B cell (primary cell): ENCODE measurements around the gene CTNNA3. TPM values are rescaled to one million over a fixed set of nuclear protein-coding genes. Genes with fewer than 3 reads are reported as not detected.

Source experiments
- ATAC-seq: fragments of 200-7000 bp; cut with Tn5 transposase; one replicate; pipeline ENCODE4 v1.10.0; 2021; ENCODE audit warnings: low read depth, mild to moderate bottlenecking, moderate number of reproducible peaks, moderate library complexity
- CTCF ChIA-PET: fragments of 350-600 bp; sonication (Branson Sonifier 250); formaldehyde crosslinking; loops from one replicate; lab custom pipeline; 2021; ENCODE audit warnings: antibody characterized with exemption, inconsistent platforms; lab: Charles Lee
- POLR2A ChIA-PET: fragments of 350-600 bp; sonication (Branson Sonifier 250); formaldehyde crosslinking; loops from one replicate; lab custom pipeline; 2021; ENCODE audit warnings: antibody characterized with exemption; lab: Charles Lee
- DNase-seq: peaks from one replicate; pipeline ENCODE4 v3.0.0; 2013
- H2AFZ ChIP-seq: 2 replicates; pipeline ENCODE4 v1.6.1; 2012; ENCODE audit warnings: mild to moderate bottlenecking, low read depth, low read length; ENCODE audit not compliant: insufficient read depth, poor library complexity, severe bottlenecking
- H3K27ac ChIP-seq, 2 donors: 1 replicate in 1 of 2; 2 replicates in 1 of 2; pipeline ENCODE4 v1.5.1; 2012 to 2013; ENCODE audit warnings: low read length in 2 of 2, mild to moderate bottlenecking in 2 of 2, moderate library complexity in 1 of 2
- H3K27me3 ChIP-seq, 4 experiments: fragments of 200-600 bp in 1 of 4; sonication (generic) in 1 of 4; replicated peaks in 1 of 4; 1 replicate in 2 of 4; 2 replicates in 2 of 4; pipeline versions ENCODE4 v1.6.1 to v1.7.0; 2013 to 2016; ENCODE audit warnings: low read length in 3 of 4, mild to moderate bottlenecking in 2 of 4, mixed read lengths in 1 of 4, moderate library complexity in 1 of 4; ENCODE audit not compliant: insufficient read depth in 4 of 4, control insufficient read depth in 3 of 4; ENCODE audit errors: control extremely low read depth in 1 of 4
- H3K36me3 ChIP-seq, 2 experiments: replicated peaks in 1 of 2; 1 replicate in 1 of 2; 2 replicates in 1 of 2; pipeline versions ENCODE4 v1.6.1 to v1.7.1; 2013; ENCODE audit warnings: low read length in 1 of 2; ENCODE audit not compliant: insufficient read depth in 2 of 2, control insufficient read depth in 1 of 2; ENCODE audit errors: control extremely low read depth in 1 of 2, extremely low read depth in 1 of 2
- H3K4me1 ChIP-seq, 2 donors: fragments of 200-600 bp in 1 of 2; sonication (generic) in 1 of 2; 1 replicate in 1 of 2; 2 replicates in 1 of 2; pipeline versions ENCODE4 v1.5.1 to v1.6.1; 2013 to 2017; ENCODE audit warnings: low read length in 2 of 2; ENCODE audit not compliant: control insufficient read depth in 2 of 2, insufficient read depth in 2 of 2
- H3K4me2 ChIP-seq: replicated peaks from 2 replicates; pipeline ENCODE3; 2012; ENCODE audit warnings: mild to moderate bottlenecking, low read depth, low read length; ENCODE audit not compliant: poor library complexity, severe bottlenecking
- H3K4me3 ChIP-seq, 5 experiments: fragments of 200-600 bp in 1 of 5; sonication (generic) in 1 of 5; 1 replicate in 3 of 5; 2 replicates in 2 of 5; pipeline versions ENCODE4 v1.5.1 to v1.7.0; 2011 to 2016; ENCODE audit warnings: low read length in 4 of 5, mild to moderate bottlenecking in 4 of 5, low read depth in 2 of 5, control low read depth in 1 of 5, moderate library complexity in 1 of 5; ENCODE audit not compliant: insufficient read depth in 1 of 5; ENCODE audit errors: control extremely low read depth in 1 of 5, extremely low read depth in 1 of 5
- H3K79me2 ChIP-seq: fragments of 200-600 bp; sonication (generic); one replicate; pipeline ENCODE4 v1.6.0; 2016; ENCODE audit warnings: low read length; ENCODE audit not compliant: control insufficient read depth, insufficient read depth
- H3K9ac ChIP-seq: fragments of 200-600 bp; sonication (generic); 2 replicates; pipeline ENCODE4 v1.6.1; 2017; ENCODE audit warnings: mild to moderate bottlenecking, low read length, moderate library complexity
- H3K9me3 ChIP-seq, 3 donors: one replicate each; pipeline versions ENCODE4 v1.6.1 to v1.7.1; 2013; ENCODE audit warnings: low read length in 2 of 3; ENCODE audit not compliant: control insufficient read depth in 2 of 3, insufficient read depth in 1 of 3; ENCODE audit errors: control extremely low read depth in 1 of 3
- H4K20me1 ChIP-seq: 2 replicates; pipeline ENCODE4 v1.6.0; 2012; ENCODE audit warnings: mild to moderate bottlenecking, low read length; ENCODE audit not compliant: insufficient read depth, control insufficient read depth, poor library complexity, severe bottlenecking
- H3K27ac Mint-ChIP-seq: one replicate; pipeline ENCODE4 v1.8.0; 2021; ENCODE audit warnings: mixed read lengths
- H3K27me3 Mint-ChIP-seq: one replicate; pipeline ENCODE4 v1.8.0; 2021; ENCODE audit warnings: mixed read lengths
- H3K4me1 Mint-ChIP-seq: one replicate; pipeline ENCODE4 v1.8.0; 2021; ENCODE audit warnings: mixed read lengths
- H3K4me3 Mint-ChIP-seq: one replicate; pipeline ENCODE4 v1.8.0; 2021; ENCODE audit warnings: mixed read lengths
- H3K9me3 Mint-ChIP-seq: one replicate; pipeline ENCODE4 v1.8.0; 2022; ENCODE audit warnings: mixed read lengths; ENCODE audit not compliant: insufficient read depth
- EZH2 ChIP-seq: IDR thresholded peaks from 2 replicates; pipeline ENCODE4 v1.6.1; 2012; ENCODE audit warnings: borderline replicate concordance, low read depth, mild to moderate bottlenecking, moderate library complexity, low read length; ENCODE audit not compliant: insufficient read depth, poor library complexity, severe bottlenecking
- WGBS: methylation state at CpG from one replicate; pipeline ENCODE4 v1.1.5; 2013; ENCODE audit warnings: missing lambda C conversion rate; ENCODE audit not compliant: insufficient coverage; 5-methylcytosine and 5-hydroxymethylcytosine counted together
- intact Hi-C: fragments of 100-400 bp; cut with micrococcal nuclease; formaldehyde crosslinking; loops from one replicate; pipeline ENCODE4 v1.10.0; 2022
- polyA plus RNA-seq: library from polyadenylated mRNA; depleted of rRNA; stranded (reverse); fragments of >200 nt; gene quantifications from 2 replicates; pipeline ENCODE4 v1.2.3, GENCODE V29; 2012
- total RNA-seq, 2 donors: library from RNA; stranded (reverse); fragments of 120-200 nt in 1 of 2; gene quantifications; 1 replicate in 1 of 2; 2 replicates in 1 of 2; pipeline versions ENCODE4 v1.2.3 to v1.2.4, GENCODE V29; 2013 to 2022
- TF ChIP-seq, protein P1 (sequence below): fragments of 200-600 bp; IDR thresholded peaks from one replicate; pipeline ENCODE4 v1.8.0; 2022; ENCODE audit warnings: antibody characterized with exemption, mild to moderate bottlenecking

The CTNNA3 gene
- total and polyA plus RNA-seq, 2 donors (not counting 1 experiment from before 2014, with no cell fraction given), result 0.01 TPM; not detected in 1

DNA sequence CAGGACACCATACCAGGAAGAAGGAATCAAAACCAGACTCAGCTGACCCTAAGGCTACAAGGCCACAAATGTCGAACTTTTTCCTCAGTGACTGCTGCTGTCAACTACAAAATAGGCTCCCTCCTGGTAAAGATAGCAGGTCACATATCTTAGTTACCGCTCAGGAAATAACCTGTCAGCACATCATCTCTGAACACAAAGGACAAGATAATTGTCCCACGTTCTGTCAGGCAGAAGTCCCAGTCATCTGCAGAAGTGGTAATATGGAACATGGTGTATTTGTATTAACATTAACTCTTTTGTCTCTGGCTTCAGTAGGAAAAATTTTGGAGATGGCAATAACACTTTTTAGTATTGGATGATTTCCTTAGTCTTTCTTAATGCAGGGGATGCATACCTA is 1400.4 kb downstream of the CTNNA3 start:
- Histone ChIP-seq H3K36me3 (no peaks in the 10 kb centered on the region), H4K20me1 (no peaks in the 10 kb centered on the region), H3K9me3 (no peaks in the 10 kb centered on the region), H3K79me2 (no peaks in the 10 kb centered on the region), H3K27ac (no peak overlapping the region), H3K4me3 (no peak overlapping the region), H3K27me3 (no peaks in the 10 kb centered on the region), H3K9ac (no peak overlapping the region), H2AFZ (no peak overlapping the region), H3K4me1 (no peaks in the 10 kb centered on the region), H3K4me2 (no peak overlapping the region)
- 80% methylated on average over 2 of the region's 3 CpGs for WGBS
- no peak for DNase-seq
- POLR2A ChIA-PET, result no interaction called here
- intact Hi-C loops, result no loop called here
- Mint-ChIP-seq H3K4me3 (no peak overlapping the region), H3K9me3 (no peaks in the 10 kb centered on the region), H3K27ac (no peak overlapping the region), H3K4me1 (no peaks in the 10 kb centered on the region), H3K27me3 (no peaks in the 10 kb centered on the region)
- CTCF ChIA-PET, result no interaction called here
- ATAC-seq, result no peak
- no peak for TF ChIP-seq EZH2
- TF ChIP-seq, protein P1, sequence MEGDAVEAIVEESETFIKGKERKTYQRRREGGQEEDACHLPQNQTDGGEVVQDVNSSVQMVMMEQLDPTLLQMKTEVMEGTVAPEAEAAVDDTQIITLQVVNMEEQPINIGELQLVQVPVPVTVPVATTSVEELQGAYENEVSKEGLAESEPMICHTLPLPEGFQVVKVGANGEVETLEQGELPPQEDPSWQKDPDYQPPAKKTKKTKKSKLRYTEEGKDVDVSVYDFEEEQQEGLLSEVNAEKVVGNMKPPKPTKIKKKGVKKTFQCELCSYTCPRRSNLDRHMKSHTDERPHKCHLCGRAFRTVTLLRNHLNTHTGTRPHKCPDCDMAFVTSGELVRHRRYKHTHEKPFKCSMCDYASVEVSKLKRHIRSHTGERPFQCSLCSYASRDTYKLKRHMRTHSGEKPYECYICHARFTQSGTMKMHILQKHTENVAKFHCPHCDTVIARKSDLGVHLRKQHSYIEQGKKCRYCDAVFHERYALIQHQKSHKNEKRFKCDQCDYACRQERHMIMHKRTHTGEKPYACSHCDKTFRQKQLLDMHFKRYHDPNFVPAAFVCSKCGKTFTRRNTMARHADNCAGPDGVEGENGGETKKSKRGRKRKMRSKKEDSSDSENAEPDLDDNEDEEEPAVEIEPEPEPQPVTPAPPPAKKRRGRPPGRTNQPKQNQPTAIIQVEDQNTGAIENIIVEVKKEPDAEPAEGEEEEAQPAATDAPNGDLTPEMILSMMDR, result no peak

DNA sequence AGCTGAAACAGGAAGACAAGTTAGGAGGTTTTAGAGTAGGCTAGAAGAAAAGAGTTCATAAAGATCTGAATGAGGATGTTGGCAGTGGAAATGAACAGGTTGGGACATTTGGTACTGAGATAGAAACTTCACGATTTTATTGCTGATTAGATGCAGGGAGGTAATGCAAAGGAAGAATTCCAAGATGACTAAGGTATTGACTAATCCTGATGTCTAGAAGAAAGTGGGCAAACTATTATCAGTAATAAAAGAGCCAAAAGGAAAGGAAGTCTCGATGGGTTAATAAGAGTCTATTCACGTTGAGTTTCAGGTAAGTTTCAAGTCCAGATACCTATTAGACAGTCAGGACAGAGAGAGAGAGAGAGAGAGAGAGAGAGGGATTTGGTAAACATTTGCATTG is 1401.5 kb downstream of the CTNNA3 start:
- H3K27me3 ChIP-seq, result no peaks in the 10 kb centered on the region
- no peaks in the 10 kb centered on the region for H3K79me2 ChIP-seq
- no peak overlapping the region for H3K27ac ChIP-seq
- no peak for ATAC-seq
- H4K20me1 ChIP-seq, result no peaks in the 10 kb centered on the region
- no peak for TF ChIP-seq EZH2
- TF ChIP-seq, protein P1, result no peak
- Mint-ChIP-seq H3K9me3 (no peaks in the 10 kb centered on the region), H3K27me3 (no peaks in the 10 kb centered on the region), H3K4me3 (no peak overlapping the region), H3K4me1 (no peaks in the 10 kb centered on the region), H3K27ac (no peak overlapping the region)
- H3K4me2 ChIP-seq, result no peak overlapping the region
- H3K4me1 ChIP-seq, result no peaks in the 10 kb centered on the region
- H3K9ac ChIP-seq, result no peak overlapping the region
- POLR2A ChIA-PET, result no interaction called here
- no peak overlapping the region for H2AFZ ChIP-seq
- no peak for DNase-seq
- WGBS, result 83% methylated on average over 3 of the region's 3 CpGs
- intact Hi-C loops, result no loop called here
- no peaks in the 10 kb centered on the region for H3K9me3 ChIP-seq
- CTCF ChIA-PET, result no interaction called here
- H3K36me3 ChIP-seq, result no peaks in the 10 kb centered on the region
- no peak overlapping the region for H3K4me3 ChIP-seq
